H1 (cell line): ENCODE measurements around the gene HYDIN.

Experiments used
- ATF2 ChIP-seq: IDR thresholded peaks from 2 replicates; pipeline ENCODE4 v1.6.1; 2012; ENCODE audit warnings: low read length, inconsistent platforms
- CTCF ChIP-seq, 3 experiments: IDR thresholded peaks; 1 replicate in 2 of 3; 2 replicates in 1 of 3; pipeline versions ENCODE4 v1.5.1 to v1.6.1; 2011; ENCODE audit warnings: low read length in 3 of 3, mild to moderate bottlenecking in 3 of 3, inconsistent platforms in 2 of 3, low read depth in 1 of 3, moderate library complexity in 1 of 3; ENCODE audit not compliant: insufficient read depth in 1 of 3; ENCODE audit errors: control extremely low read depth in 1 of 3
- EZH2 ChIP-seq: fragments of 200-600 bp; sonication (generic); IDR thresholded peaks from 2 replicates; pipeline ENCODE4 v1.7.1; 2012; ENCODE audit warnings: low read depth, mild to moderate bottlenecking, moderate library complexity, low read length, inconsistent platforms; ENCODE audit not compliant: severe bottlenecking
- KDM4A ChIP-seq: IDR thresholded peaks from one replicate; pipeline ENCODE4 v1.7.1; 2012; ENCODE audit warnings: low read depth, mild to moderate bottlenecking, moderate library complexity, low read length, inconsistent platforms; ENCODE audit not compliant: severe bottlenecking
- POLR2A ChIP-seq, 2 experiments: IDR thresholded peaks; 1 replicate in 1 of 2; 2 replicates in 1 of 2; pipeline ENCODE4 v1.6.1; 2011; ENCODE audit warnings: low read depth in 2 of 2, low read length in 2 of 2, mild to moderate bottlenecking in 2 of 2; ENCODE audit errors: control extremely low read depth in 1 of 2
- POLR2AphosphoS5 ChIP-seq: IDR thresholded peaks from 2 replicates; pipeline ENCODE4 v1.6.1; 2011; ENCODE audit warnings: low read depth, low read length
- RAD21 ChIP-seq, 2 experiments: IDR thresholded peaks in 1 of 2; conservative IDR thresholded peaks in 1 of 2; 2 replicates each; pipeline ENCODE4 v1.6.1; 2011; ENCODE audit warnings: low read depth in 2 of 2, low read length in 2 of 2, improper control_type of control experiment in 1 of 2, inconsistent platforms in 1 of 2, mild to moderate bottlenecking in 1 of 2, moderate library complexity in 1 of 2
- ZNF274 ChIP-seq: IDR thresholded peaks from 2 replicates; pipeline ENCODE4 v1.7.0; 2012; ENCODE audit warnings: low read length, borderline replicate concordance; ENCODE audit errors: extremely low read depth

DNA sequence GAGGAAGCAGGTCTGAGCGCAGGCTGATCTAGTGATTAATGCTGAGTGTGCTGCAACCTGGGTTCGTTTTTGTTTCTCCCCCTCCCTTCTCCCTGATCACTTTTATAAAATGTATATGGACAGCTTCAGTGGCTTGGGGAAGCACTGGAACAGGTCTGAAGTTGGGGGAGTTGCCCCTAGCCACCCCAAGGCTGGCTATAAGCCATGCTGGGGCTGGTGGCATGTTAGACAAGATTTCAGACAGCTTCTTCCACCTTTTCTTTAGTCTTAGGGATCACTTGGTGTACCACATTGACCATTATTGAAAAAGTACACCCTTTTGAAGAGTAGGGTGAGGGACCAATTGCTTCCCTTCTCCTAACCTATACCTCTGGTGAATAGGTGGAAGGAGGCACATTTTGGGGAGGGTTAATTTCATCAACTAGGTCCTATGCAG, 425.8 kb downstream of the HYDIN start:
- no peak for TF ChIP-seq CTCF (IDR thresholded peaks at IDR 0.05; ENCODE audit: control extremely low read depth in 1 of 3, insufficient read depth in 1 of 3, low read depth in 1 of 3, low read length in 3 of 3)
- TF ChIP-seq KDM4A = no peak
- no peak for TF ChIP-seq ZNF274
- TF ChIP-seq RAD21 (IDR thresholded peaks at IDR 0.05 in 1 of 2, conservative IDR thresholded peaks at IDR 0.05 in 1 of 2; ENCODE audit: low read depth in 2 of 2, low read length in 2 of 2) = no peak
- peak; percentile 58; the same call in 1 of the 2 replicates for TF ChIP-seq POLR2AphosphoS5
- peak in 1 of 2 experiments; percentile 37; a peak in 1 of 3 replicates for TF ChIP-seq POLR2A (IDR thresholded peaks at IDR 0.05; ENCODE audit: control extremely low read depth in 1 of 2, low read depth in 2 of 2, low read length in 2 of 2)
- no peak for TF ChIP-seq EZH2
- TF ChIP-seq ATF2 = no peak
